ENCODE measurements around the gene RNH1.

The RNH1 gene

DNA sequence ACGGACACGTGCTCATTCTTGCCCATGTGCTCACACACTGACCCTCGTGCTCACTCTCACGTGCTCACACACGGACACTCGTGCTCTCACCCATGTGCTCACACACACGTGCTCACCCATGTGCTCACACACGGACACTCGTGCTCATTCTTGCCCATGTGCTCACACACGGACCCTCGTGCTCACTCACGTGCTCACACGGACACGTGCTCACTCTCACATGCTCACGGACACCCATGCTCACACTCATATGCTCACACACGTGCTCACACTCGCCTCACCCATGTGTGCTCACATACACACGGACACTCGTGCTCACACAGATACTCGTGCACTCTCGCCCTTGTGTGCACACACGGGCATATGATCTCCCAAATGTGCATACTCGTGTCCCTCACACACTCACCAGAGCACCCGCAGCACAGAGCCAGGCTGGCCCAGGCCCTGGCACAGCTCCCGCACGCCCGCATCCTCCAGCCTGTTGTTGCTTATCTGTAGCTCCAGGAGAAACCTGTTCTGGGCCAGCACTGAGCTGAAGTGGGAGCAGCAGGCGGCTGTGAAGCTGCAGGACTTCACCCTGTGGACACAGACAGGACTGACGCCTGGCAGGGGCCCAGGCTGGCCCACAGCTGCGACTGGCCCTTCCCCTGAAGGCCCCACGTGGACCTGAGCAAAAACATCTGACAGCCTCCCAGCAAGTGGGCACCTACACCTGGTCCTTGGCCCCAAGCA lies 9.3 kb downstream of the RNH1 start:
- no peak for DNase-seq

DNA sequence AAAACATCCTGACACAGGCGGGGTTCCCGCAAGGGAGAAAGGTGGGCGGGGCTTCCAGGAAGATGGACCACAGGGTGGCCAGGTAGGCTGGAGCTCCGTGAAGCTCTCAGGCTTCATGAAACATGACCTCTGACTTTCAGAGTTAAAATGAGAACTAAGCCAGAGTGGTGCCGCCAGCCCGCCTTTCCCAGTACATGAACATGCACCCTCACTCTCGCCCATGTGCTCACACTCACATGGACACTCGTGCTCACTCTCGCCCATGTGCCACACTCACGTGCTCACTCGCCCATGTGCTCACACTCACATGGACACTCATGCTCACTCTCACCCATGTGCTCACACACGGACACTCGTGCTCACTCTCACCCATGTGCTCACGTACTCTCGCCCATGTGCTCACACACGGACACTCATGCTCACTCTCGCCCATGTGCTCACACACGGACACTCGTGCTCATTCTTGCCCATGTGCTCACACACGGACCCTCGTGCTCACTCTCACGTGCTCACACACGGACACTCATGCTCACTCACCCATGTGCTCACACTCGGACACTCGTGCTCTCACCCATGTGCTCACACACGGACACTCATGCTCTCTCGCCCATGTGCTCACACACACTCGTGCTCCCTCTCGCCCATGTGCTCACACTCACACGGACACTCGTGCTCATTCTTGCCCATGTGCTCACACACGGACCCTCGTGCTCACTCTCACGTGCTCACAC lies 10.0 kb downstream of the RNH1 start:
- no peak for DNase-seq

DNA sequence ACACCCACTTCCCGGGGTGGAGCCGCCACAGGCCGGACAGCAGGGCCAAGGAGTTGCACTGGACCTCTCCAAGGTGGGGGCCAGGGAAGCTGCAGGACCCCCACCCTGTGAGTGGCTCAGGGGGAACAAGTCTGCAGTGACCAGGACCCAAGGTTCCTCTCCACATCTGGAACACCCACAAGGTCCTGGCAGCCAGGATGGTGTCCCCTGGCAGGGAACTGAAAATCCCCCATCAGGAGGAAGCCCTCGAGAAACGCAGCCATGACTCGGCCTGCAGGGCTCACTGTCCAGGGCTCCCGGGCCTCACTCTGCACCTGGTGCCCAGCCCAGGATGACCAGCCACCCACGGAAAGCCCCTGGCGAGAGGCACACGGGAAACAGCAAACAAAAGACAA lies 11.5 kb downstream of the RNH1 start:
- DNase-seq = no peak

DNA sequence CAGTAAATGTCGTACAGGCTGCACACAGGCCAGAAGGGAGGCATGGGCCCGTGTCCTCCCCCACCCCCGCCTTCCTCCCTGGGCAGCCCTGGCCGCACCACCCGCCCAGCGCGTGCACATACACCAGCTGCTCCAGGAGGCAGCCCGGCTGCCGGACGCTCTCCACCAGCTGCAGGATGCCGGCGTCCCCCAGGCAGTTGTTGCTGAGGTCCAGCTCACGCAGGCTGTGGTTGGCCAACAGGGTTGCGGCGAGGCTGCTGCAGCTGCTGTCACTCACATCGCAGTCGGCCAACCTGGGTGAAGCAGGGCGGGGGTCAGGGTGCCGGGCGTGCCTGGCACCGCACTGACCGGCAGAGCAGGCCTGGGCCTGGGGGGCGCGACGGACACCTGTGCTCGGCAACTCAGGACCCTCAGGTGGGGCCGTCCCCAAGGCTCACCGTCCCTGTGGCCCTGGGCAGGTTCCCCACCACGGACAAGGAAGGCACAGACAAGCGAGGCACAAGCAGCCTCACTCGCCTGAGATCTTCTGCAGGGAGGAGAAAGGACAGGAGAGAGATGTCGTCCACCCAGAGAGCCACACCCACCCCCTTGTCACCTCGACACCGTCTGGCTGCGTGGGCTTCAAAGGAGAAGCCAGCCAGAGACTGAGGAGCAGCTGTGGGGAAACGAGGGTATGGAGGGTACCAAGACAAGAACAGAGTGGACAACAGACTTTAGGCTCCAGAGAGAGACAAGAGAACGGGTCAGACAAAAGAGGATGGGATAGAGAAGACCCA lies 12.1 kb downstream of the RNH1 start:
- no peak for DNase-seq

DNA sequence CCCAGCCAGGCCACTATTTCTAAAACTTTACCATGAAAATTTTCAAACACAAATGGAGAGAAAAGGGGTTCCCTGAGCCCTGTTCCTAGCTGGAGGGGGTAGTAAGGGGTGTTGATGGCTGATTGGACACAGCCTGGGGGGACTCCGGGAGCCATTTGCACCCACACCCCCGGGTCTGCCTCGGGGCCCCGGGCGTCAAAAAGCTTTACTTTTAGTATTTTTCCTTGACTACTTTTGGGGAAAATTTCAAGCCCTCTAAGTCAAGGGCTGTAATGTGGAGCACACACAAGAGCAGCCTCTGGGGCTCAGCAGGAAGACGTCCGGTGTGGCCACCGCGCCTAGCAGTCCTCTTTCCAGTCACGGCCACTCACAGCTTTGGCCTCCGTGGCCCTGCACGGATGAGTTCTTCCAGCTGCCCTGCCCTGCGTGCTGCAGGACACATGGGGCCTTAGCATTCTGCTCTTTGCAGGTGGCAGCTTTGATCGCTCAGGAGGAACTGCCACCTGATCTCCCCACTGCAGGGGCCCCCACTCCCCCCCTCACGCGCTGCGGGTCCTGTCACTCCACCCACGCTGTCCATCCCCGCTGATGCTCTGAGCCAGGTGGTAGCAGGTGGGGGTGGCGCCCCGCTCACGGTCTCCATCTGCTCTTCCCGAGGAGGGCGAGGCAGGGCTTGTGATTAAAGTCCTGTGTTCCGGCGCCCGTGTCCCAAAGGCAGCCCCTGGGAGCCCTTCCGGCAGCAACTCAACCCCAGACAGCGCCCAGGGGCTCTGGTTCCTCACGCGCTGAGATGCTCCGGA lies 14.4 kb downstream of the RNH1 start:
- no peak for DNase-seq

DNA sequence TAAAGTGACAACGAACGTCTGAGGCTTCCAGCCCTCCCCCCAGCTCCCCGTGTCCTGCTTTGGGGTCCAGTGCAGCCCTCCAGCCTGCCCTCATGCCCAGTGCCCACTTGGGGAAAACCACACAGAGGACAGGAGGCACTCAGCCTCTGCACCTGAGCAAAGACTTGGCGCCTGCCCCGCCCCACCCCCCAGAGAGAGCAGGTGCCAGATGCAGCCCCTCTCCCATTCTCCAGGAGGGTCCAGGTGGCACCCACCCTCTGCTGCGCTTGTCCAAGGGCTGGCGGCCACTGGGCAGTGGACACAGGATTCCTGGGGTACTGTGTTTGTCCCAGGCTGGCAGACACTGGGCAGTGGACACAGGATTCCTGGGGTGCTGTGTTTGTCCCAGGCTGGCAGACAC lies 15.7 kb downstream of the RNH1 start:
- DNase-seq = no peak

DNA sequence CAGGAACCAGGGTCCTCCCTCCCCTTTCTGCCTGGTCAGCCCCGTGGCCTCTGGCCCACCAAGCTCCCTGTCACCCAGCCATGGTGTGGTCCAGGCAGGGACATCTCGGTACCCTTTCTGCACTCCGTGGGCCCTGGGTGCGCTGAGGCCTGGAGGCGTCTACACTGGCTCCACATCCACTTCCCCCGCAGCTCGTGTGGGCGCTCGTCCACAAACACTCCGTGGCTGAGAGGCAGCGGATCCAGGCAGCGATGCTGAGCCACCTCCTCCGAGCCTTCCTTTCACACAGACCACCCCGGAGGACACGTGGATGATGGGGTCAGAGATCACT lies 16.1 kb downstream of the RNH1 start:
- DNase-seq = no peak

DNA sequence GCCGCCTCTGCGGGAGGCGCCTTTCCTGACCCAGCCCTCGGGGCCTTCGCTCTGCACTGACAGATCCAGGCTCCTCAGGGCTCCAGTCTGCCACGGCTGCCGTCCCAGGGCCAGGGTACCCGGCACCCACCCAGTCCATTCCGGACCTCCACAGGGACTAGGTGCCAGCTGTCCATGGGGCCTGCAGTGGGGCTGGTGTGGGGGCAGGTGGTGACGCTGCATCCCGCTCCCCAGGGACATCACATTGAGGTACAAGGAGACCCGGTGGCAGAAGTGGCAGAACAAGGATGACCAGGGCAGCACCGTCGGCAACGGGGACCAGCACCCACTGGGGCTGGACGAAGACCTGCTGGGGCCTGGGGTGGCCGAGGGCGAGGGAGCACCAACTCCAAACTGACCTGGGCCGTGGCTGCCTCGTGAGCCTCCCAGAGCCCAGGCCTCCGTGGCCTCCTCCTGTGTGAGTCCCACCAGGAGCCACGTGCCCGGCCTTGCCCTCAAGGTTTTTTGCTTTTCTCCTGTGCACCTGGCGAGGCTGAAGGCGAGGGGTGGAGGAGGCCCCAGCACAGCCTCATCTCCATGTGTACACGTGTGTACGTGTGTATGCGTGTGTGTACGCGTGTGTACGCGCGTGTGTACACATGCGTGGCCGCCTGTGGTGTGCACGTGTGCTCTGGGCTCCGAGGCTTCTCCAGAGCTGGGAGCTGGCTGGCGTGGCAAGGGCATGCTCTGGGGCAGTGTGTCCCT lies 16.7 kb downstream of the RNH1 start:
- no peak for DNase-seq

DNA sequence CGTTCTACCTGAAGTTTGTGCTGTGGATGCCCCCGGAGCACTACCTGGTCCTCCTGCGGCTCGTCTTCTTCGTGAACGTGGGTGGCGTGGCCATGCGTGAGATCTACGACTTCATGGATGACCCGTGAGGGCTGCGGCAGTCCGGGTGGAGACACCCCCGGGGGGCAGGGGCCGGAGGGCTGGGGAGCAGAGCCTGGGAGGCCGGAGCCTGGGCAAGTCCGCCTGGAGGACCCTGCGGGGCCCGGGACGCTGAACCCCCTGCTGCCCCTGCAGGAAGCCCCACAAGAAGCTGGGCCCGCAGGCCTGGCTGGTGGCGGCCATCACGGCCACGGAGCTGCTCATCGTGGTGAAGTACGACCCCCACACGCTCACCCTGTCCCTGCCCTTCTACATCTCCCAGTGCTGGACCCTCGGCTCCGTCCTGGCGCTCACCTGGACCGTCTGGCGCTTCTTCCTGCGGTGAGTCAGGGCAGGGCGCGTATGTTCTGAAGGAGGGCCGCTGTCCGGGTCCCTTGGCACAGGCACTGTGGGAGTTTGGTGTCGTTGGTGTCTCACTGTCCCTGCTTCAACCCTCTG lies 17.3 kb downstream of the RNH1 start:
- DNase-seq = no peak

DNA sequence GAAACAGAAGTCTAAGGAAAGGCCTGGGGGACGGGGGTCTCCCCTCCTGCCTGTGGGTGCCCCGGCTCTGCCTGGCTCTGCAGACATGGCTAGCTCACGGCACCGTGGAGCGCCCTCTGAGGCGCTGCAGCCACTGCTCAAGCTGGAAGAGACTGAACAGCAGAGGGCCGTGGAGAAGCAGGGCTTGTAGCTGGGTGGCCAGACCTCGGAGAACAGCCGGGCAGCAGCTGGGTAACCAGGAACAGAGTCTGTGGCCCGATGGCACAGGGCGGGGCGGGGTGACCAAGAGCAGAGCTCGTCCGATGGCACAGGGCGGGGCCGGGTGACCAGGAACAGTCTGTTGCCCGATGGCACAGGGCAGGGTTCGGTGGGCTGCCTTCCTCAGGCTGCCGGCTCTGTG lies 18.1 kb downstream of the RNH1 start:
- no peak for DNase-seq

DNA sequence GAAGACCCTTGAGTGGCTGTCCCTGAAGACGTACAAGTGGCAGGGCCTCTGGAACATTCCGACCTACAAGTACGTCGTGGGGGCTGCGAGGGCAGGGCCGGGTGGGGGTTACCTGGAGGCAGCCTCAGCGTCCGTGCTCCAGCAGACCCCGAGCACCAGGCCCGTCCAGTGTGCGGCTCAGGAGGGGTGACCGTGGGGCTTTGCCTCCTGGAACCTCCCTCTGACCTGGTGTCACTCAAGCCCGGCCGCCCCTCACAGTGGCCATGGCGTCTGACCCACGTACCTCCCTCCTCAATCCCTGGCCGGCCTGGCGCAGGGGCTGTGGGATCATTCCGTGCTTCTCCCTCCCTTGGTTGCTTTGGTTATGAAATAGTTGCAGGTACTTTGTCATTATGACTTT lies 18.5 kb downstream of the RNH1 start:
- DNase-seq = no peak

DNA sequence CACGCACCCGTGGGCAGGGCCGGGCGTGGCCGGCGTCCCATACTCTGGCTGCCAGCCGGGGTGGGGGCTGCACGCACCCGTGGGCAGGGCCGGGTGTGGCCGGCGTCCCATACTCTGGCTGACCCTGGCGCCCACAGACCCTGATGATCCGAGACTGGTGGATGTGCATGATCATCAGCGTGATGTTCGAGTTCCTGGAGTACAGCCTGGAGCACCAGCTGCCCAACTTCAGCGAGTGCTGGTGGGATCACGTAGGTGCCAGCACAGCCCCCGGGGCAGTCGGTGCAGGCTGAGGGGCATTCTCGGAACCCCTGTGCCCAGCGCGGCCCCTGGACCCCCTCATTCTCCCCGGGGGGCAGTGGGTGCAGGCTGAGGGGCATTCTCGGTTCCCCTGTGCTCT lies 19.0 kb downstream of the RNH1 start:
- no peak for DNase-seq

DNA sequence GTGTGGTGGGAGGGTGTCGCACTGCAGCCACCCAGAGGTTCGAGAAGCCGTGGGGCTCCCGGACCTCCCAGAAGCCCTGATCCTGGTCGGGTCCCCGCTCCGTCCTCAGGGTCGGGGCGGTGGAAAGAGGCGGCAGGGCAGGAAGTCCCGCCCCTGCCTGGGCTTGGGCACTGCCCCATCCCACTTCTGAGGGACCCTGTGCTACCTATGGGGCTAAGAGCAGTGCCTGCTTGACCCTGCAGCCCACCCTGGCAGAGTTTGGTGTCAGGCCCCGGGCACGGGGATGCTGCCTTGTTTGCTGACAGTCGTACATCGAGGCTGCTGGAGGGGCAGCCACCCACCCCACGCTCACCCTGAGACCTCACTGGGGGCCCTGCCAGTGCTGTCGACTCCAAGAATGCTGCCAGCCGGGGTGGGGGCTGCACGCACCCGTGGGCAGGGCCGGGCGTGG lies 19.4 kb downstream of the RNH1 start:
- no peak for DNase-seq

DNA sequence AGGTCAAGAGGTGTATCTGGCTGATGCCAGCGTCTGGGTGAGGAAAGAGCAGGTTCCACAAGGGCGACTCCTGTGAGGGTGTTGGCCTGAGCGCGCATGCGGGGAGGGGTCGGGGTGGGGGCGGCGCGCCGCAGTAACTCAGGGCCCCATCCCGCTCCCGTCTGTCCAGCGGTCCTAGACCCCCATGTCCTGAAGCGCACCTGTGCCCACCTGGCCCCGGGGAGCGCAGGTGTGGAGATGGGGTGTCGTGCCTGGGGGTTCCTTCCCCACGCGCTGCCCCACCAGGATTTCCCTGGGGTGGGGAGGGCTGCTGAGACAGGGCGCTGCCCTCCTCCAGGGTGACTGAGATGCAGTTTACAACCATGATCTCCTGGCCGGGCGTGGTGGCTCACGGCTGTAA lies 20.9 kb downstream of the RNH1 start:
- no peak for DNase-seq

DNA sequence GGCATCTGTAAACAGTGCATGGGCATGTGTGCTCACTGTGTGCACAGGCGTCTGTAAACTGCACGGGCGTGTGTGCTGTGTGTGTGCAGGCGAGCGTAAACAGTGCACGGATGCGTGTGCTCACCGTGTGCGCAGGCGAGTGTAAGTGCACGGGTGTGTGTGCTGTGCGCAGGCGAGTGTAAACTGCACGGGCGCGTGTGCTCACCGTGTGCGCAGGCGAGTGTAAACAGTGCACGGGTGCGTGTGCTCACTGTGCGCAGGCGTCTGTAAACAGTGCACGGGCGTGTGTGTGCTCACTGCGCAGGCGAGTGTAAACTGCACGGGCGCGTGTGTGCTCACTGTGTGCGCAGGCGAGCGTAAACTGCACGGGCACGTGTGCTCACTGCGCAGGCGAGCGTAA lies 22.4 kb downstream of the RNH1 start:
- no peak for DNase-seq

DNA sequence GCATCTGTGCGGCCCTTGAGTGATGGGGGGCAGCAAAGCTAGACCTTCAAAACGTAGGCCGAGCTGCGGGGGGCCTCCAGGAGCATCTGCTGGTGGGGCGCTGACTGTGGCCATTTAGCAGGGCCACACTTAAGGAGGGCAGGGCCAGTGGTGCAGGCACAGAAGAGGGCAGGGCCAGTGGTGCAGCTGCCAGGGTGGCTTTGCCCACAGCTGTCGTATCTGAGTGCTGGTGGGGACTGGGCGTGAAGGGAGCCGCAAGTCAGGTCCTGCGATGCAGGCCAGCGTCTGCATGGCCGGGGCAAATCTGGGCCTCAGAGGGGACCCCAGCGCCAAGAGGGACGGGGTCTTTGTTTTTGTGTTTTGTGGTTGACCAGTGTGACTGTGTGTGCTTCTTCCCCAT lies 27.7 kb downstream of the RNH1 start:
- no peak for DNase-seq

DNA sequence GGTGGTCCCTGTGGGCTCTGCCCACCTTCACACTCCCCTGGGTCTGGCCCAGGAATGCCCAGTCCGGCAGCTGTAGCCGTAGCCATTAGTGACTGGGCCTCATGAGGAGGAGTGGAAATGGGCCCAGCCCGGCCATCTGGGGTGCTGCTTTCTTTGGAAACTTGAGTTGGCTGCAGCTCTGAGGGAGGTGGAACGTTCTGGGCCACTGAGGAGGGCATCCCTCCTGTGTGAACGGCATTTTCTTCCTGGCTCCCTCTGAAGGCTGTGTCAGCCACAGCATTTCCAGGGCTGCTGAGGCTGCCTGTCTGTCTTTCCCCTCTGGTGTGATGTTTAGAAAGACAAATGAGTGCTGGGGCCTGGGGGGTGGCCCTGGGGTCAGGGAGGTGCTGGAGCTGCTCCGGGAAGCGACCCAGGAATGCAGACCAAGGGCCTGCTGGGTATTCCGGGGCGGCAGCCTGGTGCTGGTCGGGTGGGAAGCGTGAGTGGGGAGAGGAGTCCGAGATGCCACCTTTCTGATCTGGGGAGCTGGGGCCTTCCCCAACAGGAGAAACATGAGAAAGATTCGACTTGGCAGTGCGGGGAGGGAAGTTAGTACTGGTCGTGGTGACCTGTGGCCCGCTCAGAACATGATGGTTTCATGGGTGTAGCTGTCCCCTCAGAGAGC lies 29.9 kb downstream of the RNH1 start:
- no peak for DNase-seq

DNA sequence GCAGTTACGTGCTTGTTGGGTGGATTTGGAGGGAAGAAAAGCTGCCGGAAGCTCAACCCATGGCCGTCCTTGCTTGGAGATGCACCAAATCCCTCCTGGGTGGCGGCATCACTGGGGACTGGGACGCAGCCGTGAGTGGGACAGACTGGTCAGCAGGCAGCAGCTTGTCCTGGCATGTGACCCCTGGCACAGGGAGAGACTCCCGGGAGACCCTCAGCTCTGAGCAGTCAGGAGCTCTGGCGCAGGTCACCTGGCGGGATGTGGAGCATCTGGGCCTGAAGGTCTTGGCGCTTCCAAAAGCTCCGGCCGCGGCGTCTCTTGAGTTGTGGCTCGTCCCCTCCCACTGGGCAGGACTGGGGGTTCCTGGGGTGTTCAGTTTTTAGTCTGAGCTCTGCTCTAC lies 30.6 kb downstream of the RNH1 start:
- DNase-seq = no peak

DNA sequence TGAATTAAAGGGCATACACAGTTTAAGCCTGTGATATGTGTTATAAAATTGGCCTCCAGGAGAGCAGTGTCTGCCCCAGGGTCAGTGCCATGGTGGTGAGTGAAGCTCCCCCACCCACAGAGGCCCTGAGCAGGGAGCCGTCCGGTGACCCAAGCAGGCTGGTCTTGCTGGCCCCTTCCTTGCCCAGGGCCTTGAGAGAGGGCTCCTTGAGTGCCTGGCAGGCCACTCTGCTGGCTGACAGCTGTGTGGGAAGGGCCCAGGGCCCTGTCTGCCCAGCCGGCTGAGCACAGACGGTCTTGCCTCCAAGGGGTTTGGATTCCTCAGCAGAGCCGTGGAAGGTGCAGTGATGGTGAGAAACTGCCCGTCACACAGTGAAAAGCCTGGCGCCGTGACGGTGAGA lies 31.1 kb downstream of the RNH1 start:
- DNase-seq = no peak

DNA sequence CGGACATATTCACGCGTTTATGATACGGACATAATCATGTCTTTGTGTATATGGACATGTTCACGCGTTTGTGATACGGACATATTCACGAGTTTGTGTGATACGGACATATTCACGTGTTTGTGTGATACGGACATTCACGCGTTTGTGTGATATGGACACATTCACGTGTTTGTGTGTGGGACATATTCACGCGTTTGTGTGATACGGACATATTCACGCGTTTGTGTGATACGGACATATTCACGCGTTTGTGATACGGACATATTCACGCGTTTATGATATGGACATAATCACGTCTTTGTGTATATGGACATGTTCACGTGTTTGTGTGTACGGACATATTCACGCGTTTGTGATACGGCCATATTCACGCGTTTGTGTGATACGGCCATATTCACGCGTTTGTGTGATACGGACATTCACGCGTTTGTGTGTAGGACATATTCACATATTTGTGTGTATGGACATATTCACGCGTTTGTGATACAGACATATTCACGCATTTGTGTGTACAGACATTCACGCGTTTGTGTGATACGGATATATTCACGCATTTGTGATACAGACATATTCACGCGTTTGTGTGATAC lies 32.0 kb downstream of the RNH1 start:
- DNase-seq = no peak

Data from activated CD4-positive, alpha-beta T cell treated with anti-CD3 and anti-CD28 coated beads, Interleukin-2, amount 50 U/mL, for 4 hours (primary cell).